ENCODE data around the gene DCAF15.
A peak's percentile ranks its signal among the peaks of the same experiment; 100 is the strongest.

DCAF15 gene

GRCh38 chr19:14006085-14006765 lies 53.9 kb downstream of the DCAF15 start, which contains the start of gene RFX1:
RFX1 (minus strand) TSS chr19:14006320; CDS start chr19:13993843, 12,477 bp downstream.
- Histone ChIP-seq H3K4me1 (ENCODE audit: insufficient read depth, low read length) (peaks cover 8% of the 10 kb centered on the region), H3K36me3 (ENCODE audit: insufficient read depth, low read length) (no peaks in the 10 kb centered on the region), H3K9me3 (ENCODE audit: control insufficient read depth, insufficient read depth, low read length) (no peaks in the 10 kb centered on the region), H3K9ac (ENCODE audit: low read depth, low read length) (peak within 1 kb of the TSS; percentile 54)

- H3K4me1 ChIP-seq (ENCODE audit: insufficient read depth, low read length), result peaks cover 8% of the 10 kb centered on the region
- H3K9me3 ChIP-seq (ENCODE audit: control insufficient read depth, insufficient read depth, low read length), result no peaks in the 10 kb centered on the region
- H3K36me3 ChIP-seq (ENCODE audit: insufficient read depth, low read length), result no peaks in the 10 kb centered on the region
- peak overlapping the region; percentile 54 for H3K9ac ChIP-seq (ENCODE audit: low read depth, low read length)
Observed at GRCh38 chr19:14006766-14007562, 54.7 kb downstream of the DCAF15 start.
